Loucy (cell line): ENCODE data around the gene SIPA1L3.

Source experiments
- EZH2phosphoT487 ChIP-seq: fragments of 200-600 bp; IDR thresholded peaks from 2 replicates; pipeline ENCODE4 v1.6.1; 2018; ENCODE audit warnings: antibody characterized with exemption, mild to moderate bottlenecking, moderate library complexity, borderline replicate concordance
- TF ChIP-seq, protein P1 (sequence below): fragments of 200-600 bp; sonication (generic); conservative IDR thresholded peaks from 2 replicates; pipeline ENCODE4 v1.5.1; 2014; ENCODE audit warnings: mild to moderate bottlenecking, antibody characterized with exemption, low read length

DNA sequence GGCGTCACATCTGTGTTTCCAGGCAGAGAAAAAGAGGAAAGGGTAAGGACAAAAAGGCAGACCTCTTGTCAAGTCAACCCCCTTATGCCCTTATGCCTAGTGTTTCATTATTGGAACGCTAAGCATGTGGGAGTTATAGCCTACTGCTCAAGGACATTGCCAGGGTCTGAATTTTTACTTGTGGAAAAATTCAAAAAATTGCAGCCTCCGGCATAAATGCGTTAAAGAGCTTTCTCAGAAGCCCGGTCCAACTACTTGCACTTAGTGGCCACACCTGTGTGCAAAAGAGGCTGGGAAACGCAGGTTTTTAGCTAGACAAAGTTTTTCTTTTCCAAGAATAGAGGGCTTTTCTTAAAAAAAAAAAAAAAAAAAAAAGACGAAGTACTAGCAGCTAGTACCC is 177.2 kb downstream of the SIPA1L3 start:
- TF ChIP-seq, protein P1, sequence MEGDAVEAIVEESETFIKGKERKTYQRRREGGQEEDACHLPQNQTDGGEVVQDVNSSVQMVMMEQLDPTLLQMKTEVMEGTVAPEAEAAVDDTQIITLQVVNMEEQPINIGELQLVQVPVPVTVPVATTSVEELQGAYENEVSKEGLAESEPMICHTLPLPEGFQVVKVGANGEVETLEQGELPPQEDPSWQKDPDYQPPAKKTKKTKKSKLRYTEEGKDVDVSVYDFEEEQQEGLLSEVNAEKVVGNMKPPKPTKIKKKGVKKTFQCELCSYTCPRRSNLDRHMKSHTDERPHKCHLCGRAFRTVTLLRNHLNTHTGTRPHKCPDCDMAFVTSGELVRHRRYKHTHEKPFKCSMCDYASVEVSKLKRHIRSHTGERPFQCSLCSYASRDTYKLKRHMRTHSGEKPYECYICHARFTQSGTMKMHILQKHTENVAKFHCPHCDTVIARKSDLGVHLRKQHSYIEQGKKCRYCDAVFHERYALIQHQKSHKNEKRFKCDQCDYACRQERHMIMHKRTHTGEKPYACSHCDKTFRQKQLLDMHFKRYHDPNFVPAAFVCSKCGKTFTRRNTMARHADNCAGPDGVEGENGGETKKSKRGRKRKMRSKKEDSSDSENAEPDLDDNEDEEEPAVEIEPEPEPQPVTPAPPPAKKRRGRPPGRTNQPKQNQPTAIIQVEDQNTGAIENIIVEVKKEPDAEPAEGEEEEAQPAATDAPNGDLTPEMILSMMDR = no peak
- no peak for TF ChIP-seq EZH2phosphoT487
